ENCODE measurements around the gene RHOC. TPM values are rescaled to one million over a fixed set of nuclear protein-coding genes. Genes with fewer than 3 reads are reported as not detected.

RHOC gene
- total RNA-seq, 2 donors from 2014 or later = 168 to 171 TPM

DNA sequence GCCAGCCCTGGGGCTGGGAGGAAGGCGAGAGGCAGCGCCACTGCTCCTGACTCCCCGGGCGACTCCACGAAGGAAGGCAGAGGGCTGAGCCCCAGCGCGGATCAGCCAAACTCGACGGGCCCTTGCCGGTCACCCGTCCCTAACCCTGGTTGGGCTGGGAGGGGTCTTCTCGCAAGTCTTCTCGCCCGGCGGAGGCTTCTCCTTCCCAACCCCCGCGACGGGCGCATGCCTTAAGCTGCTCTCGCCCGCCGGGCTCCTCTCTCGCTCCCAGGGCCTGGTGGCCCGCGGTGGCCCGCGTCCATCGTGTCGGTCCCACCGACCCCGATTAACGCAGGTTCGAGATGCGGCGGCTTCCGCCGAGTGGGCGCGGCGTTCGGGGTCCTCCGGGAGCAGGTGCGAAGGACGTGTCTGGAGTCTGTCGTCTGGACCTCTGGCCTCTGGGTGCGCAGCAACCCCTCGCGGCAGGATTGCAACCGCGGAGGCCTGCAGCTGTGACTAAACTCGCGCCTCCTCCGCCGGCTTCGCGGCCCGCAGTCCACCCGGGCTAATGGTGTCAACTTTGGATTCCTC, 37.2 kb upstream of the RHOC start:
- Histone ChIP-seq H3K9ac (ENCODE audit: extremely low read depth, low read length, poor library complexity, severe bottlenecking) (no peak overlapping the region), H3K4me3 (ENCODE audit: low read length) (no peak overlapping the region), H3K27ac (ENCODE audit: low read depth, low read length) (no peak overlapping the region), H3K4me1 (ENCODE audit: control insufficient read depth, insufficient read depth, low read length) (no peaks in the 10 kb centered on the region), H3K36me3 (ENCODE audit: control insufficient read depth, insufficient read depth, low read length) (no peaks in the 10 kb centered on the region), H3K9me3 (ENCODE audit: control insufficient read depth, low read length) (no peaks in the 10 kb centered on the region), H3K27me3 (ENCODE audit: control insufficient read depth, insufficient read depth, low read length, poor library complexity, severe bottlenecking) (peaks cover 24% of the 10 kb centered on the region)
- H3K27ac Mint-ChIP-seq = no peak overlapping the region
- TF ChIP-seq, protein P1, sequence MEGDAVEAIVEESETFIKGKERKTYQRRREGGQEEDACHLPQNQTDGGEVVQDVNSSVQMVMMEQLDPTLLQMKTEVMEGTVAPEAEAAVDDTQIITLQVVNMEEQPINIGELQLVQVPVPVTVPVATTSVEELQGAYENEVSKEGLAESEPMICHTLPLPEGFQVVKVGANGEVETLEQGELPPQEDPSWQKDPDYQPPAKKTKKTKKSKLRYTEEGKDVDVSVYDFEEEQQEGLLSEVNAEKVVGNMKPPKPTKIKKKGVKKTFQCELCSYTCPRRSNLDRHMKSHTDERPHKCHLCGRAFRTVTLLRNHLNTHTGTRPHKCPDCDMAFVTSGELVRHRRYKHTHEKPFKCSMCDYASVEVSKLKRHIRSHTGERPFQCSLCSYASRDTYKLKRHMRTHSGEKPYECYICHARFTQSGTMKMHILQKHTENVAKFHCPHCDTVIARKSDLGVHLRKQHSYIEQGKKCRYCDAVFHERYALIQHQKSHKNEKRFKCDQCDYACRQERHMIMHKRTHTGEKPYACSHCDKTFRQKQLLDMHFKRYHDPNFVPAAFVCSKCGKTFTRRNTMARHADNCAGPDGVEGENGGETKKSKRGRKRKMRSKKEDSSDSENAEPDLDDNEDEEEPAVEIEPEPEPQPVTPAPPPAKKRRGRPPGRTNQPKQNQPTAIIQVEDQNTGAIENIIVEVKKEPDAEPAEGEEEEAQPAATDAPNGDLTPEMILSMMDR (conservative IDR thresholded peaks at IDR 0.05) = peak; percentile 71
- no peaks in the 10 kb centered on the region for H3K36me3 Mint-ChIP-seq (ENCODE audit: low read depth)
- H3K27me3 Mint-ChIP-seq (ENCODE audit: insufficient read depth) = peaks cover 92% of the 10 kb centered on the region
- H3K9me3 Mint-ChIP-seq = peaks cover 19% of the 10 kb centered on the region
- DNase-seq = peak; percentile 86
- peak overlapping the region; percentile 42 for H3K4me3 Mint-ChIP-seq
- 43 to 74% methylated on average over 28 to 58 of the region's 58 CpGs for WGBS, 2 experiments (ENCODE audit: insufficient coverage in 1 of 2, insufficient read length in 1 of 2)
- H3K4me1 Mint-ChIP-seq = no peaks in the 10 kb centered on the region

DNA sequence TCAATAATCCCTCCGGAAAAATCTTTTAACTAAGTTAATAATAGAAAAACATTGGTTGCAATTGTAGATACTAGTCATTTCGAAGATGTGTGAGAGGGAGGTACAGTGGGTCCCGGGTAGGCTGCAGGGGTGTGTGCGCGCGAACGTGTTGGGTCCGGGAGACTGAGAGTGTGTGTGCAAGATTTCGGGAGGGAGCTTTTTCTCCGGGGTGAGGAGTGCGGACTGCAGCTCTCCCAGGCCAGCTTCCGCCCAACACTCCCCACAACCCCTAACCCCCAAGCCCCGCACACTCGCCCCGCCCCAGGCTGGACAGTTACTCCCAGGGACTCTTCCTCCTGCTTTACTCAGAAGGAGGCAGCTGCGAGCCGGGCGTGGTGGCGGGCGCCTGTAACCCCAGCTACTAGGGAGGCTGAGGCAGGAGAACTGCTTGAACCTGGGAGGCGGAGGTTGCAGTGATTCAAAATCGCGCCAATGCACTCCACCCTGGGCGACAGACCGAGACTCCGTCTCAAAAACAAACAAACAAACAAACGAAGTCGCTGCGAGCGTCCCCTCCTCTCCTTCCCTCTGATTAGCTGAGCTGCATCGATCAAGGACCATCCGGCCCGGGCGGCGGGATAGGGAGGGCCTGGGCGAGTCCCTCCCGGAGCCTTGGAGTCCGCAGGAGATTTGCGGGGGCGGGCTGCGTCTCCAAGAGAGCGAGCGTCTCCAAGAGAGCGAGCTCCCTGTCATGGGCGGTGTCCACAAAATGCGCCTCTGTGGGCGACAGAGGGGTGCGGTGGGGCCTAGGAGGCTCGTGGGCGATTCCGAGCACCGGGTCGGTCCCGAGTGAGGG, 36.5 kb upstream of the RHOC start:
- Mint-ChIP-seq H3K9me3 (peaks cover 19% of the 10 kb centered on the region), H3K4me1 (no peaks in the 10 kb centered on the region), H3K36me3 (ENCODE audit: low read depth) (no peaks in the 10 kb centered on the region), H3K27me3 (ENCODE audit: insufficient read depth) (peaks cover 95% of the 10 kb centered on the region), H3K27ac (no peak overlapping the region), H3K4me3 (peak overlapping the region; percentile 42)
- peak; percentile 80 for DNase-seq
- H3K27me3 ChIP-seq (ENCODE audit: control insufficient read depth, insufficient read depth, low read length, poor library complexity, severe bottlenecking) = peaks cover 24% of the 10 kb centered on the region
- H3K9me3 ChIP-seq (ENCODE audit: control insufficient read depth, low read length) = no peaks in the 10 kb centered on the region
- no peaks in the 10 kb centered on the region for H3K4me1 ChIP-seq (ENCODE audit: control insufficient read depth, insufficient read depth, low read length)
- no peaks in the 10 kb centered on the region for H3K36me3 ChIP-seq (ENCODE audit: control insufficient read depth, insufficient read depth, low read length)
- no peak overlapping the region for H3K4me3 ChIP-seq (ENCODE audit: low read length)
- no peak overlapping the region for H3K27ac ChIP-seq (ENCODE audit: low read depth, low read length)
- TF ChIP-seq, protein P1 (conservative IDR thresholded peaks at IDR 0.05) = no peak
- H3K9ac ChIP-seq (ENCODE audit: extremely low read depth, low read length, poor library complexity, severe bottlenecking) = no peak overlapping the region
- 76 to 80% methylated on average over 20 to 54 of the region's 54 CpGs for WGBS, 2 experiments (ENCODE audit: insufficient coverage in 1 of 2, insufficient read length in 1 of 2)

DNA sequence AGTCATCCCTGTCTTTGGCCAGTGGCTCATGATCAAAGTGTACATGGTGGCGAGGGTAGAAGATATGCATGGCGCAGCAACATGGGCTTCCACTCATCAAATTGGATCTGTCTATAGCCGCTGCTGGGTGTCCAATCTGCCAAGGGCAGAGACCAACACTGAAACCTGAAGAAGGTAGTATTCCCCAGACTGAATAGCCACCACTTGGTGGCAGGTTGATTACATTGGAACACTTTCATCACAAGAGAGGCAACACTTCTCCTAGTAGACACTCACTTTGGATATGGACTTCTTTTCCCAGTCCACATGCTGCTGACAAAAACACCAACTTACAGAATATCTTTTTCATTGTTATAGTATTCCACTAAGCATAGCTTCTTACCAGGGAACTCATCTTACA, 30.6 kb upstream of the RHOC start:
- Histone ChIP-seq H3K36me3 (ENCODE audit: control insufficient read depth, insufficient read depth, low read length) (no peaks in the 10 kb centered on the region), H3K27me3 (ENCODE audit: control insufficient read depth, insufficient read depth, low read length, poor library complexity, severe bottlenecking) (peaks cover 7% of the 10 kb centered on the region), H3K27ac (ENCODE audit: low read depth, low read length) (no peak overlapping the region), H3K4me1 (ENCODE audit: control insufficient read depth, insufficient read depth, low read length) (no peaks in the 10 kb centered on the region), H3K9ac (ENCODE audit: extremely low read depth, low read length, poor library complexity, severe bottlenecking) (no peak overlapping the region), H3K9me3 (ENCODE audit: control insufficient read depth, low read length) (no peaks in the 10 kb centered on the region), H3K4me3 (ENCODE audit: low read length) (no peak overlapping the region)
- H3K36me3 Mint-ChIP-seq (ENCODE audit: low read depth) = no peaks in the 10 kb centered on the region
- H3K4me3 Mint-ChIP-seq = no peak overlapping the region
- no peak overlapping the region for H3K27ac Mint-ChIP-seq
- H3K27me3 Mint-ChIP-seq (ENCODE audit: insufficient read depth) = peaks cover 62% of the 10 kb centered on the region
- no peak for DNase-seq
- WGBS, 2 experiments (ENCODE audit: insufficient coverage in 1 of 2, insufficient read length in 1 of 2) = 67 to 76% methylated on average over 3 of the region's 3 CpGs
- peaks cover 9% of the 10 kb centered on the region for H3K9me3 Mint-ChIP-seq
- TF ChIP-seq, protein P1 (conservative IDR thresholded peaks at IDR 0.05) = peak; percentile 55
- peaks cover 5% of the 10 kb centered on the region for H3K4me1 Mint-ChIP-seq
